WTC11 (cell line): Measurements from ENCODE around the gene SERPINH1. TPM values are rescaled to one million over a fixed set of nuclear protein-coding genes. Genes with fewer than 3 reads are reported as not detected.

Experiments used
- ATAC-seq: fragments of 200-7000 bp; cut with Tn5 transposase; 2 replicates; pipeline ENCODE4 v1.10.0; 2021; ENCODE audit warnings: mild to moderate bottlenecking, moderate library complexity
- CTCF ChIA-PET: fragments of 300-600 bp; sonication (Branson Sonifier 250); formaldehyde crosslinking; loops from one replicate; lab custom pipeline; 2021; ENCODE audit warnings: antibody characterized with exemption; lab: Charles Lee
- POLR2A ChIA-PET: fragments of 350-600 bp; sonication (Branson Sonifier 250); formaldehyde crosslinking; loops from one replicate; lab custom pipeline; 2021; ENCODE audit warnings: antibody characterized with exemption; lab: Charles Lee
- DNase-seq: peaks from one replicate; pipeline ENCODE4 v3.0.0; 2021; ENCODE audit warnings: low spot score
- H3K27ac Mint-ChIP-seq: 2 replicates; pipeline ENCODE4 v1.8.0; 2021; ENCODE audit warnings: mixed read lengths
- H3K27me3 Mint-ChIP-seq: 2 replicates; pipeline ENCODE4 v1.8.0; 2021; ENCODE audit warnings: low read depth, mild to moderate bottlenecking, moderate library complexity, mixed read lengths
- H3K36me3 Mint-ChIP-seq: 2 replicates; pipeline ENCODE4 v1.8.0; 2021; ENCODE audit warnings: mixed read lengths
- H3K4me1 Mint-ChIP-seq: 2 replicates; pipeline ENCODE4 v1.8.0; 2022; ENCODE audit warnings: mixed read lengths
- H3K4me3 Mint-ChIP-seq: 2 replicates; pipeline ENCODE4 v1.8.0; 2021; ENCODE audit warnings: mild to moderate bottlenecking, moderate library complexity, mixed read lengths
- H3K9me3 Mint-ChIP-seq: 2 replicates; pipeline ENCODE4 v1.8.0; 2021; ENCODE audit warnings: mixed read lengths
- ATF1 ChIP-seq: sonication (generic); formaldehyde crosslinking; IDR thresholded peaks from 2 replicates; pipeline ENCODE4 v1.8.1; 2023; ENCODE audit warnings: mild to moderate bottlenecking, moderate library complexity, missing genetic modification reagents
- CREB1 ChIP-seq: sonication (generic); formaldehyde crosslinking; IDR thresholded peaks from 2 replicates; pipeline ENCODE4 v1.8.0; 2023; ENCODE audit warnings: mild to moderate bottlenecking, missing genetic modification reagents
- ELF4 ChIP-seq: sonication (generic); formaldehyde crosslinking; IDR thresholded peaks from 2 replicates; pipeline ENCODE4 v1.8.1; 2022; ENCODE audit warnings: low read depth, mild to moderate bottlenecking, moderate library complexity, missing genetic modification reagents
- FOXJ3 ChIP-seq: sonication (generic); formaldehyde crosslinking; IDR thresholded peaks from 2 replicates; pipeline ENCODE4 v1.9.0; 2021; ENCODE audit warnings: missing genetic modification reagents, mild to moderate bottlenecking, borderline replicate concordance
- GABPB1 ChIP-seq: sonication (generic); formaldehyde crosslinking; IDR thresholded peaks from 2 replicates; pipeline ENCODE4 v1.8.1; 2023; ENCODE audit warnings: mild to moderate bottlenecking, missing genetic modification reagents
- HMGA2 ChIP-seq: fragments of 250-450 bp; sonication (Bioruptor Pico); IDR thresholded peaks from 2 replicates; pipeline ENCODE4 v1.4.0; 2021; ENCODE audit warnings: mild to moderate bottlenecking, moderate library complexity
- JUN ChIP-seq: sonication (generic); formaldehyde crosslinking; IDR thresholded peaks from 2 replicates; pipeline ENCODE4 v1.8.0; 2023; ENCODE audit warnings: mild to moderate bottlenecking, missing genetic modification reagents
- NFATC4 ChIP-seq: fragments of 250-450 bp; sonication (Bioruptor Pico); IDR thresholded peaks from 2 replicates; pipeline ENCODE4 v1.9.0; 2021; ENCODE audit warnings: mild to moderate bottlenecking
- NFE2L1 ChIP-seq: sonication (generic); formaldehyde crosslinking; IDR thresholded peaks from 2 replicates; pipeline ENCODE4 v1.8.1; 2023; ENCODE audit warnings: missing genetic modification reagents
- NFYB ChIP-seq: sonication (generic); formaldehyde crosslinking; conservative IDR thresholded peaks from 2 replicates; pipeline ENCODE4 v1.8.0; 2022; ENCODE audit warnings: low read depth, missing genetic modification reagents
- NR3C1 ChIP-seq: sonication (generic); formaldehyde crosslinking; conservative IDR thresholded peaks from 2 replicates; pipeline ENCODE4 v1.8.1; 2023; ENCODE audit warnings: low read depth, mild to moderate bottlenecking, missing genetic modification reagents
- RORB ChIP-seq: fragments of 250-450 bp; sonication (Bioruptor Pico); IDR thresholded peaks from 2 replicates; pipeline ENCODE4 v1.9.0; 2021; ENCODE audit warnings: mild to moderate bottlenecking
- ZNF232 ChIP-seq: sonication (generic); formaldehyde crosslinking; IDR thresholded peaks from 2 replicates; pipeline ENCODE4 v1.8.0; 2022; ENCODE audit warnings: mild to moderate bottlenecking, missing genetic modification reagents
- ZNF263 ChIP-seq: sonication (generic); formaldehyde crosslinking; IDR thresholded peaks from 2 replicates; pipeline ENCODE4 v1.8.1; 2022; ENCODE audit warnings: low read depth, mild to moderate bottlenecking, moderate library complexity, missing genetic modification reagents
- ZNF317 ChIP-seq: sonication (generic); formaldehyde crosslinking; IDR thresholded peaks from 2 replicates; pipeline ENCODE4 v1.8.1; 2023; ENCODE audit warnings: low read depth, mild to moderate bottlenecking, moderate library complexity, missing genetic modification reagents, borderline replicate concordance
- ZNF396 ChIP-seq: fragments of 250-450 bp; sonication (Bioruptor Pico); IDR thresholded peaks from 2 replicates; pipeline ENCODE4 v1.8.0; 2021; ENCODE audit warnings: mild to moderate bottlenecking, moderate library complexity, borderline replicate concordance
- ZNF423 ChIP-seq: fragments of 250-450 bp; sonication (Bioruptor Pico); IDR thresholded peaks from 2 replicates; pipeline ENCODE4 v2.1.2; 2022; ENCODE audit warnings: mild to moderate bottlenecking, moderate library complexity
- total RNA-seq: library from RNA; stranded (reverse); gene quantifications from 3 replicates; pipeline ENCODE4 v1.2.3, GENCODE V29; 2021
- TF ChIP-seq, protein P1 (sequence below): fragments of 250-450 bp; sonication (Bioruptor Pico); IDR thresholded peaks from 2 replicates; pipeline ENCODE4 v1.9.0; 2021; ENCODE audit warnings: mild to moderate bottlenecking
- TF ChIP-seq, protein P2 (sequence below): sonication (generic); formaldehyde crosslinking; IDR thresholded peaks from 2 replicates; pipeline ENCODE4 v1.8.1; 2022; ENCODE audit warnings: low read depth, mild to moderate bottlenecking, moderate library complexity, missing genetic modification reagents, borderline replicate concordance
- TF ChIP-seq, protein P3 (sequence below): sonication (generic); formaldehyde crosslinking; IDR thresholded peaks from 2 replicates; pipeline ENCODE4 v1.8.1; 2023; ENCODE audit warnings: mild to moderate bottlenecking, missing genetic modification reagents, borderline replicate concordance
- TF ChIP-seq, protein P4 (sequence below): sonication (generic); formaldehyde crosslinking; IDR thresholded peaks from 2 replicates; pipeline ENCODE4 v1.8.1; 2022; ENCODE audit warnings: mild to moderate bottlenecking, moderate library complexity, missing genetic modification reagents
- TF ChIP-seq, protein P5 (sequence below): sonication (generic); formaldehyde crosslinking; IDR thresholded peaks from 2 replicates; pipeline ENCODE4 v1.8.1; 2023; ENCODE audit warnings: mild to moderate bottlenecking, missing genetic modification reagents, moderate library complexity
- TF ChIP-seq, protein P6 (sequence below): sonication (generic); formaldehyde crosslinking; IDR thresholded peaks from 2 replicates; pipeline ENCODE4 v1.8.0; 2022; ENCODE audit warnings: mild to moderate bottlenecking, missing genetic modification reagents
- TF ChIP-seq, protein P7 (sequence below): sonication (generic); formaldehyde crosslinking; IDR thresholded peaks from 2 replicates; pipeline ENCODE4 v1.8.0; 2022; ENCODE audit warnings: mild to moderate bottlenecking, missing genetic modification reagents

SERPINH1 gene
- total RNA-seq, 1 experiment from 2014 or later = 411 TPM

DNA sequence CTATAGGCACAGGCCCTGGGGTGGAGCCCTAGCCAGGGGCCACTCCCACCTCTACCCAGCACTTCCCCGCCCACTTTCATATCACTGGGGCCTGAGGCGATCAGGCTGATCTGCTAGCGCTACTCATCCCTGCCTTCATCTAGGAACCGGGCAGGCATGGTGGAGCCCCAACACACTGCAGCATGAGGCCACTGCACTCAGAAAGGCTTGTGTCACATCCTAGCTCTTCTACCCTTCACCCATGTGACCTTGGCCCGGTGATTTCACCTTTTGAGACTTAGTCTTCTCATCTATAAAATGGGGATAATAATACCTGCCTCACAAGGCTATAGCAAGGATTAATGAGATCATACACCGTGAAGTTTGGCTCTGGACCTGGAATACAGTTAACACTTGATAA is 18.2 kb upstream of the SERPINH1 start:
- ATAC-seq (peak; percentile 21), DNase-seq (no peak)
- Mint-ChIP-seq H3K27ac (no peak overlapping the region), H3K9me3 (no peaks in the 10 kb centered on the region), H3K27me3 (no peaks in the 10 kb centered on the region; the same call in 1 of the 2 replicates), H3K36me3 (no peaks in the 10 kb centered on the region), H3K4me1 (peaks cover 9% of the 10 kb centered on the region), H3K4me3 (no peak overlapping the region)
- CTCF ChIA-PET = interaction anchor here (1.3 to 3.1 kb wide), 4 partner anchors 10 to 93 kb away, joined by 4 to 15 read pairs (median 5); partner anchors contain the start of gene GDPD5
- POLR2A ChIA-PET = interaction anchor here (0.7 to 0.8 kb wide), 2 partner anchors 27 to 31 kb away, joined by 3 read pairs; no protein-coding TSS in a partner anchor
- TF ChIP-seq NFATC4 (CRISPR knock-in tag) = no peak
- no peak for TF ChIP-seq CREB1
- no peak for TF ChIP-seq ZNF317
- TF ChIP-seq ZNF263 (CRISPR knock-in tag) = no peak
- no peak for TF ChIP-seq JUN (CRISPR knock-in tag)
- TF ChIP-seq, protein P1, sequence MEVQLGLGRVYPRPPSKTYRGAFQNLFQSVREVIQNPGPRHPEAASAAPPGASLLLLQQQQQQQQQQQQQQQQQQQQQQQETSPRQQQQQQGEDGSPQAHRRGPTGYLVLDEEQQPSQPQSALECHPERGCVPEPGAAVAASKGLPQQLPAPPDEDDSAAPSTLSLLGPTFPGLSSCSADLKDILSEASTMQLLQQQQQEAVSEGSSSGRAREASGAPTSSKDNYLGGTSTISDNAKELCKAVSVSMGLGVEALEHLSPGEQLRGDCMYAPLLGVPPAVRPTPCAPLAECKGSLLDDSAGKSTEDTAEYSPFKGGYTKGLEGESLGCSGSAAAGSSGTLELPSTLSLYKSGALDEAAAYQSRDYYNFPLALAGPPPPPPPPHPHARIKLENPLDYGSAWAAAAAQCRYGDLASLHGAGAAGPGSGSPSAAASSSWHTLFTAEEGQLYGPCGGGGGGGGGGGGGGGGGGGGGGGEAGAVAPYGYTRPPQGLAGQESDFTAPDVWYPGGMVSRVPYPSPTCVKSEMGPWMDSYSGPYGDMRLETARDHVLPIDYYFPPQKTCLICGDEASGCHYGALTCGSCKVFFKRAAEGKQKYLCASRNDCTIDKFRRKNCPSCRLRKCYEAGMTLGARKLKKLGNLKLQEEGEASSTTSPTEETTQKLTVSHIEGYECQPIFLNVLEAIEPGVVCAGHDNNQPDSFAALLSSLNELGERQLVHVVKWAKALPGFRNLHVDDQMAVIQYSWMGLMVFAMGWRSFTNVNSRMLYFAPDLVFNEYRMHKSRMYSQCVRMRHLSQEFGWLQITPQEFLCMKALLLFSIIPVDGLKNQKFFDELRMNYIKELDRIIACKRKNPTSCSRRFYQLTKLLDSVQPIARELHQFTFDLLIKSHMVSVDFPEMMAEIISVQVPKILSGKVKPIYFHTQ (CRISPR knock-in tag) = no peak
- TF ChIP-seq, protein P2, sequence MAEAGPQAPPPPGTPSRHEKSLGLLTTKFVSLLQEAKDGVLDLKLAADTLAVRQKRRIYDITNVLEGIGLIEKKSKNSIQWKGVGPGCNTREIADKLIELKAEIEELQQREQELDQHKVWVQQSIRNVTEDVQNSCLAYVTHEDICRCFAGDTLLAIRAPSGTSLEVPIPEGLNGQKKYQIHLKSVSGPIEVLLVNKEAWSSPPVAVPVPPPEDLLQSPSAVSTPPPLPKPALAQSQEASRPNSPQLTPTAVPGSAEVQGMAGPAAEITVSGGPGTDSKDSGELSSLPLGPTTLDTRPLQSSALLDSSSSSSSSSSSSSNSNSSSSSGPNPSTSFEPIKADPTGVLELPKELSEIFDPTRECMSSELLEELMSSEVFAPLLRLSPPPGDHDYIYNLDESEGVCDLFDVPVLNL = no peak
- no peak for TF ChIP-seq ZNF396 (CRISPR knock-in tag)
- no peak for TF ChIP-seq NFE2L1 (CRISPR knock-in tag)
- TF ChIP-seq ZNF232 (CRISPR knock-in tag) = no peak
- TF ChIP-seq HMGA2 (CRISPR knock-in tag) = no peak
- TF ChIP-seq, protein P3, sequence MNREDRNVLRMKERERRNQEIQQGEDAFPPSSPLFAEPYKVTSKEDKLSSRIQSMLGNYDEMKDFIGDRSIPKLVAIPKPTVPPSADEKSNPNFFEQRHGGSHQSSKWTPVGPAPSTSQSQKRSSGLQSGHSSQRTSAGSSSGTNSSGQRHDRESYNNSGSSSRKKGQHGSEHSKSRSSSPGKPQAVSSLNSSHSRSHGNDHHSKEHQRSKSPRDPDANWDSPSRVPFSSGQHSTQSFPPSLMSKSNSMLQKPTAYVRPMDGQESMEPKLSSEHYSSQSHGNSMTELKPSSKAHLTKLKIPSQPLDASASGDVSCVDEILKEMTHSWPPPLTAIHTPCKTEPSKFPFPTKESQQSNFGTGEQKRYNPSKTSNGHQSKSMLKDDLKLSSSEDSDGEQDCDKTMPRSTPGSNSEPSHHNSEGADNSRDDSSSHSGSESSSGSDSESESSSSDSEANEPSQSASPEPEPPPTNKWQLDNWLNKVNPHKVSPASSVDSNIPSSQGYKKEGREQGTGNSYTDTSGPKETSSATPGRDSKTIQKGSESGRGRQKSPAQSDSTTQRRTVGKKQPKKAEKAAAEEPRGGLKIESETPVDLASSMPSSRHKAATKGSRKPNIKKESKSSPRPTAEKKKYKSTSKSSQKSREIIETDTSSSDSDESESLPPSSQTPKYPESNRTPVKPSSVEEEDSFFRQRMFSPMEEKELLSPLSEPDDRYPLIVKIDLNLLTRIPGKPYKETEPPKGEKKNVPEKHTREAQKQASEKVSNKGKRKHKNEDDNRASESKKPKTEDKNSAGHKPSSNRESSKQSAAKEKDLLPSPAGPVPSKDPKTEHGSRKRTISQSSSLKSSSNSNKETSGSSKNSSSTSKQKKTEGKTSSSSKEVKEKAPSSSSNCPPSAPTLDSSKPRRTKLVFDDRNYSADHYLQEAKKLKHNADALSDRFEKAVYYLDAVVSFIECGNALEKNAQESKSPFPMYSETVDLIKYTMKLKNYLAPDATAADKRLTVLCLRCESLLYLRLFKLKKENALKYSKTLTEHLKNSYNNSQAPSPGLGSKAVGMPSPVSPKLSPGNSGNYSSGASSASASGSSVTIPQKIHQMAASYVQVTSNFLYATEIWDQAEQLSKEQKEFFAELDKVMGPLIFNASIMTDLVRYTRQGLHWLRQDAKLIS (CRISPR knock-in tag) = no peak
- no peak for TF ChIP-seq ELF4 (CRISPR knock-in tag)
- TF ChIP-seq, protein P4, sequence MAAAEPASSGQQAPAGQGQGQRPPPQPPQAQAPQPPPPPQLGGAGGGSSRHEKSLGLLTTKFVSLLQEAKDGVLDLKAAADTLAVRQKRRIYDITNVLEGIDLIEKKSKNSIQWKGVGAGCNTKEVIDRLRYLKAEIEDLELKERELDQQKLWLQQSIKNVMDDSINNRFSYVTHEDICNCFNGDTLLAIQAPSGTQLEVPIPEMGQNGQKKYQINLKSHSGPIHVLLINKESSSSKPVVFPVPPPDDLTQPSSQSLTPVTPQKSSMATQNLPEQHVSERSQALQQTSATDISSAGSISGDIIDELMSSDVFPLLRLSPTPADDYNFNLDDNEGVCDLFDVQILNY (CRISPR knock-in tag) = no peak
- no peak for TF ChIP-seq FOXJ3 (CRISPR knock-in tag)
- no peak for TF ChIP-seq ATF1
- no peak for TF ChIP-seq NR3C1 (CRISPR knock-in tag)
- no peak for TF ChIP-seq NFYB (CRISPR knock-in tag)

DNA sequence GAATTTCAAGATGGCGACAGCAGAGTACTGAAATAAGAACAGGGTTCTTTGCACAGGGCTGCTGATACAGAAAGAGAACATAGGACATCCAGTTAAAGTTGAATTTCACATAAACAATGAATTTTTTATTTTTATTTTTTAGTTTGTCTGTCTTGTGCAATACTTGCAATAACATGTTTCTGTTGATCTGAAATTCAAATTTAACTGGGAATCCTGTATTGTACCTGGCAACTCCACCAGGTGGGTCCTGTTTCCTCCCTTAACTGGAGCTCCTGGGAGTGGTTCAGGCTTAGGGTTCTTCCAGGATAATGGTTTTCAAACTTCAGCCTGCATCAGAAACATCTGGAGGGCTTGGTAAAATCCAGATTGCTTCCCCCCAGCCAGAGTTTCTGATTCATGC is 14.9 kb upstream of the SERPINH1 start:
- H3K27me3 Mint-ChIP-seq = peaks cover 6% of the 10 kb centered on the region; the same call in 1 of the 2 replicates
- POLR2A ChIA-PET = interaction anchor here (1.9 kb wide), 1 partner anchor 27 kb away, joined by 6 read pairs; no protein-coding TSS in a partner anchor
- H3K27ac Mint-ChIP-seq = no peak overlapping the region
- CTCF ChIA-PET = interaction anchor here (0.7 to 1.9 kb wide), 16 partner anchors 12 to 176 kb away, joined by 3 to 23 read pairs (median 5); partner anchors contain the start of genes GDPD5 and SERPINH1
- H3K36me3 Mint-ChIP-seq = no peaks in the 10 kb centered on the region; the same call in 1 of the 2 replicates
- no peak overlapping the region for H3K4me3 Mint-ChIP-seq
- ATAC-seq (peak; percentile 28), DNase-seq (no peak)
- peaks cover 9% of the 10 kb centered on the region for H3K4me1 Mint-ChIP-seq
- peaks cover 5% of the 10 kb centered on the region for H3K9me3 Mint-ChIP-seq
- TF ChIP-seq GABPB1 (CRISPR knock-in tag) = no peak
- TF ChIP-seq ZNF423 (CRISPR knock-in tag) = no peak
- TF ChIP-seq, protein P5, sequence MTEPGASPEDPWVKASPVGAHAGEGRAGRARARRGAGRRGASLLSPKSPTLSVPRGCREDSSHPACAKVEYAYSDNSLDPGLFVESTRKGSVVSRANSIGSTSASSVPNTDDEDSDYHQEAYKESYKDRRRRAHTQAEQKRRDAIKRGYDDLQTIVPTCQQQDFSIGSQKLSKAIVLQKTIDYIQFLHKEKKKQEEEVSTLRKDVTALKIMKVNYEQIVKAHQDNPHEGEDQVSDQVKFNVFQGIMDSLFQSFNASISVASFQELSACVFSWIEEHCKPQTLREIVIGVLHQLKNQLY (CRISPR knock-in tag) = no peak
- TF ChIP-seq, protein P6, sequence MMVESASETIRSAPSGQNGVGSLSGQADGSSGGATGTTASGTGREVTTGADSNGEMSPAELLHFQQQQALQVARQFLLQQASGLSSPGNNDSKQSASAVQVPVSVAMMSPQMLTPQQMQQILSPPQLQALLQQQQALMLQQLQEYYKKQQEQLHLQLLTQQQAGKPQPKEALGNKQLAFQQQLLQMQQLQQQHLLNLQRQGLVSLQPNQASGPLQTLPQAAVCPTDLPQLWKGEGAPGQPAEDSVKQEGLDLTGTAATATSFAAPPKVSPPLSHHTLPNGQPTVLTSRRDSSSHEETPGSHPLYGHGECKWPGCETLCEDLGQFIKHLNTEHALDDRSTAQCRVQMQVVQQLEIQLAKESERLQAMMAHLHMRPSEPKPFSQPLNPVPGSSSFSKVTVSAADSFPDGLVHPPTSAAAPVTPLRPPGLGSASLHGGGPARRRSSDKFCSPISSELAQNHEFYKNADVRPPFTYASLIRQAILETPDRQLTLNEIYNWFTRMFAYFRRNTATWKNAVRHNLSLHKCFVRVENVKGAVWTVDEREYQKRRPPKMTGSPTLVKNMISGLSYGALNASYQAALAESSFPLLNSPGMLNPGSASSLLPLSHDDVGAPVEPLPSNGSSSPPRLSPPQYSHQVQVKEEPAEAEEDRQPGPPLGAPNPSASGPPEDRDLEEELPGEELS (CRISPR knock-in tag) = no peak
- TF ChIP-seq, protein P7, sequence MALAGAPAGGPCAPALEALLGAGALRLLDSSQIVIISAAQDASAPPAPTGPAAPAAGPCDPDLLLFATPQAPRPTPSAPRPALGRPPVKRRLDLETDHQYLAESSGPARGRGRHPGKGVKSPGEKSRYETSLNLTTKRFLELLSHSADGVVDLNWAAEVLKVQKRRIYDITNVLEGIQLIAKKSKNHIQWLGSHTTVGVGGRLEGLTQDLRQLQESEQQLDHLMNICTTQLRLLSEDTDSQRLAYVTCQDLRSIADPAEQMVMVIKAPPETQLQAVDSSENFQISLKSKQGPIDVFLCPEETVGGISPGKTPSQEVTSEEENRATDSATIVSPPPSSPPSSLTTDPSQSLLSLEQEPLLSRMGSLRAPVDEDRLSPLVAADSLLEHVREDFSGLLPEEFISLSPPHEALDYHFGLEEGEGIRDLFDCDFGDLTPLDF (CRISPR knock-in tag) = no peak
- no peak for TF ChIP-seq RORB (CRISPR knock-in tag)
